Activated CD4-positive, CD25-positive, alpha-beta regulatory T cell (primary cell): ENCODE measurements around the gene WDFY4.

Source experiments
- DNase-seq, 4 experiments: peaks; one replicate each; lab custom pipeline; 2025; lab: John Stamatoyannopoulos, UW

Gene WDFY4

DNA sequence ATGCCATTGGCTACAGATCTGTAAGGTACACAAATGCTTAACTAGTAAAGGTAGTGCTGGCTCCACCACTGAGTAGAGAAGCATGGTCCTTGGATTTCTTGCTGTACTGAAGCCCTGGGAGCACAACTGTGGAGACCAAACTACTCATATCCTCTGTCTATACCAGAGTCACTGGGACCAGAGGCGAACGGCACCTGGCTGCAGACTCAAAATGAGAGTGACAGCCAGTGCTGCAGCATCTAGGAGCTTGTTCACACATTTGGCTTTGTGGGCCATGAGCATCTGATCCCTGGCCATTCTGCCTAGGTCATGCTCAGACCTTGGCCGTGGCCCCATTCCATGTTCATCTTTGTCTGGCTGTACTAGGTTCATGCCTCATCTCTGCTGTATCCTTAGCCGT is 223.1 kb downstream of the WDFY4 start:
- no peak for DNase-seq

GRCh38 chr10:48910548-48910947 is 225.9 kb downstream of the WDFY4 start:
- DNase-seq: no peak

DNA sequence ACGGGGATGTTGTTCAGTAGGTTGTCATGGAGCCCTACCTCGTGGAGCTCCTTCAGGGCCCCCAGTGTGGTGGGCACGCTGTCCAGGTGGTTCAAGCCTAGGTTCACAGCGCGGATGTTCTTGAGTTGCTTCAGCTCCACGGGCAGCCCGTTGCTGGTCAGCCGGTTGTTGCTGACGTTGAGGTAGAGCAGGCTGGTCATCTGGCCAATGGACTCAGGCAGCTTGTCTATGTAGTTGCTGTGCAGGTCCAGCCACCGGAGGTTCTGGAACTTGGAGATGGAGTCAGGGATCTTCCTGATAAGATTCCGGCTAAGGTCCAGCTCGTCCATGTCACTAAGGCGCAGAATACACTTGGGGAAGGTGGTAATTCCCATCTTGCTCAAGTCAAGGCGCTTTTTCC is 229.0 kb downstream of the WDFY4 start:
- no peak for DNase-seq

GRCh38 chr10:48923748-48924147 is 239.1 kb downstream of the WDFY4 start:
- no peak for DNase-seq

DNA sequence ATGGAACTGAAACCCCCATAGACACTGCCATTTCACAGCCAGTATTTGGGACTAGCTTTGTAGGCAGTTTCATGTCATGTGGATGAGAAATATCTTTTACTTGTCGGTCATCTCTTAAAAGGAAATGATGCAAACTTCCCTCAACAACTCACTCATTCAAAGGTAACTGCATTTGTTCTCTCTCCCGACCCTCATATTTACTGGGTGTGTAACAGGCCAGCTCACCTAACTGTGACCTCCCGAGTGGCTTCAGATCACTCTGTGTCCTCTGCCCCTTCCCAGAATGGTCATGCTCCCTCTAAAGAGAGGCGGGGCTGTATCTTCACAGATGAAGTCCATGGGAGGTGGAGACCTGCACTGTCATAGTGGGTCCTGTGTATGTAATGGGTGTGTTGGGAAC is 240.3 kb downstream of the WDFY4 start:
- DNase-seq: no peak

GRCh38 chr10:48926255-48926654 is 241.6 kb downstream of the WDFY4 start:
- no peak for DNase-seq

GRCh38 chr10:48926764-48927540 is 242.3 kb downstream of the WDFY4 start:
- no peak for DNase-seq

DNA sequence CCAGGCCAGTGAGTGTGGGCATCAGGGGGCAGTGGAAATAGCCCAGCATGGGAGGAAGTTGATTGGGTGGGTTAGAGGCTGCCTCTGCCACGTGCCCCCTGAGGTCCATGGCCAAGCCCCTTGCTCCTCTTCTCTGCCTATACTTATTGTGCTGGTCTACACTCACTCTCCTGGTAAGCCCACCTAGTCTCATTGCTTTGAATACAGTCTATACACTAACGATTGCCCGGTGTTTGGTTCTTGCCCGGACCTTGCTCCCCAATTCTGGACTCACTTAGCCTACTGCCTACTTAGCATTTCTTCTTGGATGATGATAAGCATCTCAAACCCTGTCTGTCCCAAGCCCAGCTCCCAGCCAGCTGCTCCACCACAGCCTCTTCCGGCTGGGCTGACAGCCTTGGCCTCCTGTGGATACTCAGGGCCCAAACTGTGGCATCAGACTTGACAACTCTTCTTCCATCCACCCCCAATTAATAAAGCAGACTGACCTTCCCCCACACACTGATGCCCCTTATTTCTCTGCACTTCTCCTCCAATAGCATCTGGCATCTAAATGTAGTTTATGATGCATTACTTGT is 244.8 kb downstream of the WDFY4 start:
- no peak for DNase-seq

DNA sequence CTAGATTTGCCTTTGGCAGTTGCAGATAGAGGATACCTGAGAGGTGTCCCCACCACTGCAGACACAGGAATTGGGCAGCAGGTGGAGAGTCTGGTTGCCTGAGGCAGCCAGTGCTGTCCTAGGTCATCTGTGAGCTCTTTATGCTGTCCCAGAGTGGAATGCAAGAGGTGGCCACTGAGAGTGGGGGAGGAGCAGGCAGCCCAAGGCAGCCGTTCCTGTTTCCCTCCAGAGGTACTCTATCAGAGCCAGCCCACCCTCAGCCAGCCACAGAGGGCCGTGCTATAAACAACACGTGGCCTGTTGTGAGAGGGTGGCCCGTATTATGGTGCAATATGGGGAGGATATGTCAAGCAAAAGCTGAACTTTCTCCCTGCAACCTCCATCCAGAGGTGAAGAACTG is 246.5 kb downstream of the WDFY4 start:
- no peak for DNase-seq

DNA sequence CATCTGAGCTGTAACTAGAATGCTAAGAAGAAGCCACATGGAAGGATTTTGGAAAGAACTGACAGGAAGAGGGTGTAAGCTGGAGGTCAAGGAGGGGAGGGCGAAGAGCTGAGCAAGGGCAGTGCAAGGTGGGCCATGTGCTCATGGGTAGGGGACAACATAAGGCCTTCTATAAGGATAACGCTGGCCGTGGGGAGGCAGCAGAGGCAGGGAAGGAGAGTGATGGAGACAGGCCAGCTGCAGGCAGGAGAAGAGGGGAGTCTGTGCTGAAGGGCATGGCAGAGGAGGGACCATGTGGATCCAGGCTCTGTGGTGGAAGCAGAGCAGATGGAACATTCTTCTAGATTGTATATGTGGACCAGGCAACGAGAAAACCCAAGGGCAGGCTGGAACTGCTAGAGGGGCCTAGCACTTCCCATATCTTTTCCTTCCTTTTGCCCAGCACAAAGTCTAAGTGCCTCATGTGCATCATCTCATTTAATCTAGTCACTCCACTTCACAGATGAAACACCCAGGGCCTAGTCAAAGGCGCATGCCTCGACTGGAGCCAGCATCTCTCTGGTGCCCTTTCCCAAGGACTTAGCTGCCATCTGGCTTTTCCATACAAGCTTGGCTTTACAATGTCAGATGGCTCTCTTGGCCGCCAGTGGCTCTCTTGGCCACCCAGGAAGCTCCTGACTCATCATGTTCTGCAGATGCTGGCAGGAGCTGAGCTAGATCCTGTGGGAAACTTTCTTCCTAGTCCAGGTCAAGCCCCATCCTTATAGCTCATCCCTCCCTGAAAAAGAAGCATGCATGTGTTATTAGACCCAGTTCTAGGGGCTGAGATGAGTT is 248.4 kb downstream of the WDFY4 start:
- no peak for DNase-seq

DNA sequence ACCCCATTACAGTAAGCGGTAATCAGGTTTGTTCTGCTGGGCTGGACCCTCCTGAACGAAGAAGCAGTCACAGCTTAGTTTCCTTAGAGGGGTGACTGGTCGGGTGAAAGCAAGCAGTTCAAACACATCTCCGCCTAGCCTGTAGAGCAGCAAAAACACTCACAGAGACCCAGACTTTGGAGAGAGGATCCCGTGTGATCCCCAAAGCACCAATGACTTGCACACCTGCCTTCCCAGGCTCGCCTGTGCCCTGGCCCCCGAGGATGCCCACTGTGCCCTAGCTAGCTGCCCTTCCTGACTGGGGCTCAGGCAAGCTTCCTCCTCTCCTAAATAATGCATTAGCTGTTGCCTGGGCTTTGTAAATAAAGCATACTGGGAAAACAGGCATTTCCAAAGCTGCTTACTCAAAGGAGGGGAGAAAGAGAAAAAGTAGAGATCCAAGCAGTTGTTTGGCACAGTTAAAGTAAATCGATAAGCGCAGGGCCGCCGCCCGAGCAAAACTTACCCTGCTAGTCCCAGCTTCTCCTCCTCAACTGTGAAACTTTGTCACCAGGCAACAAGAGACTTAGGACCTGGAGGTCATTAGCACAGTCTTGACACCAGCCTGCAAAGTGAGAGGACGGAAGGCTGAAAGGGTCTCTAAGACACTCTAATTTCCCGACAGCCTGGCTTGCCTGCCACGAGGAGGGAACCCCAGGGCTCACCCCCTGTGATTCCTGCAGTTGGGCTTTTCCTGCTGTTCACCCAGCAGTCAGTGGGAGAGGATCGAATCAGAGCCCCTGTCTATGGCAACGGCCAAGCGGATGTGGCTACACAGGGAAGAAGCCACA is 250.2 kb downstream of the WDFY4 start:
- no peak for DNase-seq

- no peak for DNase-seq
These were observed 250.9 kb downstream of the WDFY4 start for GRCh38 chr10:48935577-48935976.

GRCh38 chr10:48937796-48938195 is 253.1 kb downstream of the WDFY4 start:
- no peak for DNase-seq

DNA sequence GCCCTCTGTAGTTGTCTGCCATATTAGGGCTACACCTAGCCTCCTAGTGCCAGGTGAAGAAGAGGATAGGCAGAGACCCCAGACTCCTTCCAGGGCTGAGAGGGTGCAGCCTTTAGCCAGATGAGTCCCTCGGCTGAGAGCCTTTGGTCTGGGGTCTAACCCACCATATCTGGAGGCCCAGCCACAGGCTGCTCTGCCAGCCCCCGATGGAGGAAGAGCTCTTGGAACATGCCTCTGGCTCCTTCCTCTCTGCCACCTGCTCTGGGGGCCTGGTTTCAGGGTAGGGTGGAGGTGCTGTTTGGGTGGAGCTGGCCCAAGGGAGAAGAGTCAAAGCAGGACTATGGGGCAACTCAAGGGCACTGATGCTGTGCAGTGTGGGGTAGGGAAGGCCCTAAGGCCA is 253.6 kb downstream of the WDFY4 start:
- DNase-seq: no peak

GRCh38 chr10:48938990-48939536 is 254.4 kb downstream of the WDFY4 start:
- no peak for DNase-seq

DNA sequence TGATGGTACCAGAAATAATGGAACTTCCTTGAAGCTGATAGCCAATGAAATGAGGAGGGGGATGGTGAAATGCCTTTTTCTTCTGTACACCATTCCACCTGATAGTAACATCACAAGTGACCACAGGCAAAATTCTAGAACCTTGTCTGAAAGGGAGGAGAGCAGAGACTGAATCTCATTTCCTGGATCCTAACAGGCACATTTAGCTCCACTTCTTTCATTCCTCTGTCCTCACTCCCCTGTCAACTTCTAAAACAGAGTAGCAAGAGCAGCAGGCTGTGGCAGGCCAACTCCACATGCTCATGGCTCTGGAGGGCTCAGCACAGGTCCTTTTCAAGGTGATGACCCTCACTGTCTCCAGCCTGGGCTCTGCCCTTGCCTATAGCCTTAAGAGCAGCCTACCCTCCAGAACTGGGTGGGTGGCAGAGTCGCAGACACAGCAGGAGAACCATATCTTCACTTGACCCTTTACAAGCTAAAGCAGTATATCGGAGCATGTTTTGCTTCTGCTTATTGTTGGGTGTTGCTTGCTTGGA is 255.2 kb downstream of the WDFY4 start, which contains the start of gene LRRC18:
LRRC18 (minus strand) TSS at position 51 of the 536 bp plus-strand sequence. CDS start 25,685 bp downstream, outside the sequence.
- DNase-seq: no peak

DNA sequence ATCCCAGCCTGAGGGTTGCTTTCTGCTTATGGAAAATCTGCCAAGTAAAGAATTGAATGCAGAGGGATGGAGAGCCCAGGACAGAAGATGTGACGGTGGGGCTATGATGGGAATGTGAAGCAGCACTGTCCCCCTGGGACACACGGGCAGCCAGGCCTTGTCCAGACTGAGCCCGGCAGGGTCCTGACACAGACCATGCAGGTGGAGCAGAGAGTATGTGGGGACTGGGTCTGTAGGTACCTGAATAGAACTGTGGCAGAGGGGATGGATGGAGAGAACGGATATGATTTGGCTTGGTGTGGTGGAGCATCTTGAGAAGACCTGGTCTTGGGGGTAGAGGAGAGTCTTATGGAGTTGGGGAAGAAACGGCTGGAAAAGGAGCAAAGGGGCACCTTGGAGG is 255.7 kb downstream of the WDFY4 start:
- DNase-seq: no peak

GRCh38 chr10:48940958-48941357 is 256.3 kb downstream of the WDFY4 start:
- no peak for DNase-seq

DNA sequence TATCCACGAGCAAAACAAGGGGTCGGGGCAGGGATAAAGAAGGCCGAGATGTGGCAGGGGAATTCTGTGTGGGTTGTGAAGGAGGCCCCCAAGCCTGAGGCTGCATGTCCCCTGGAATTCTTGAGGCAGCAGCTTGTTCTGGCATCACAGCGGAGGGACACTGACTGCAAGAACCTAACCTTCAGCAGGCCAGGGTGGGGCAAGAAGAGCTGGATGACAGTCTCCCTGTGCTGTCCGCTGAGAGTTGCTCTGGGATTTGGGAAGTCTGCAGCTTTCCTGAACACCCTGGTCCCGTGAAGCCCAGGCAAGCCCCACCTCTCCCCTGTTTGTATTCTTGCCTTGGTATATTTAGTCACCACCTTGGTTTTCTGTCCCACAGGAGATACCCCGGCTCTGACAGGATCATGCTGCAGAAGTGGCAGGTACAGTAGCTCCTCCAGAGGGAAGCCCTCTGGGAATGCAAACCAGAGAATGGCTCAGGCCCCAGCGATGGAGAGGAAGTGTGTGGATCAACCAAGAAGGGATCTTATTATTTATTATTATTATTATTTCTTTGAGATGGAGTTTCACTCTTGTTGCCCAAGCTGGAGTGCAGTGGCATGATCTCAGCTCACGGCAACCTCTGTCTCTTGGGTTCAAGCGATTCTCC is 256.9 kb downstream of the WDFY4 start:
- no peak for DNase-seq

GRCh38 chr10:48943096-48943495 is 258.4 kb downstream of the WDFY4 start:
- no peak for DNase-seq

DNA sequence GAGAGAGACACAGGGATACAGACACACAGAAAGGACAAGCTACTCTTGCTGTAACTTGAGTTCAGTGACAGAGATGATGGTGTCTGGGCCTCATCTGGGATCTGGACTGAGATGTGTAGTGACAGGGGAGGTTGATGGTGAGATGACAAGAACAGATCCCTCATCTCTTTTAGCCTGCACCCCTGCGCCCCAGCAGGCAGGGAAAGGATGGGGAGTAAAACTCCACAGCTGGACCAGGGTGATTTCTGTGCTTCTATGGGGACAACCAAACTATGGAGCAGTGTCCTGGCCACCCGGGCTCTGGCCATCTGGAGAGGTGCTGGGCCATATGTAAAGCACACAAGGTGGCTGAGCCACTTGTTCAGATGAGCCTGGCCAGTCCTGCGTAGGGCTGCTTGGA is 259.5 kb downstream of the WDFY4 start:
- DNase-seq: no peak
